Activated CD8-positive, alpha-beta memory T cell treated with anti-CD3 and anti-CD28 coated beads, Interleukin-2, amount 50 U/mL, for 1 hour (primary cell): Measurements from ENCODE around the gene BLOC1S1.

Experiments
- DNase-seq: peaks from one replicate; pipeline ENCODE4 v3.0.0-alpha.2; 2020; ENCODE audit errors: extremely low read depth

Gene BLOC1S1

GRCh38 chr12:55694651-55695050, 21.2 kb upstream of the BLOC1S1 start:
- no peak for DNase-seq

- no peak for DNase-seq
These were observed 20.5 kb upstream of the BLOC1S1 start for GRCh38 chr12:55695349-55695748.

GRCh38 chr12:55696141-55696540, 19.7 kb upstream of the BLOC1S1 start:
- no peak for DNase-seq

- no peak for DNase-seq
These were observed 18.9 kb upstream of the BLOC1S1 start for GRCh38 chr12:55696796-55697462.

GRCh38 chr12:55697686-55698085, 18.2 kb upstream of the BLOC1S1 start:
- no peak for DNase-seq

GRCh38 chr12:55698241-55698955, 17.4 kb upstream of the BLOC1S1 start:
- no peak for DNase-seq

GRCh38 chr12:55698965-55699364, 16.9 kb upstream of the BLOC1S1 start:
- DNase-seq, result no peak

- DNase-seq, result no peak
These were observed 16.3 kb upstream of the BLOC1S1 start for GRCh38 chr12:55699471-55700055.

- no peak for DNase-seq
These were observed 15.4 kb upstream of the BLOC1S1 start for GRCh38 chr12:55700255-55701018.

- no peak for DNase-seq
These were observed 13.0 kb upstream of the BLOC1S1 start for GRCh38 chr12:55702861-55703260.

- no peak for DNase-seq
These were observed 12.6 kb upstream of the BLOC1S1 start for GRCh38 chr12:55703288-55703687.

GRCh38 chr12:55703901-55704761, 11.7 kb upstream of the BLOC1S1 start:
- DNase-seq, result no peak

GRCh38 chr12:55704824-55705718, 10.8 kb upstream of the BLOC1S1 start:
- no peak for DNase-seq

- no peak for DNase-seq
These were observed 10.0 kb upstream of the BLOC1S1 start for GRCh38 chr12:55705782-55706402.

GRCh38 chr12:55706568-55707218, 9.2 kb upstream of the BLOC1S1 start:
- DNase-seq, result no peak

GRCh38 chr12:55707219-55707671, 8.6 kb upstream of the BLOC1S1 start:
- no peak for DNase-seq

GRCh38 chr12:55707841-55708694, 7.8 kb upstream of the BLOC1S1 start, which contains the start of gene ITGA7:
Gene ITGA7 (minus strand): TSS chr12:55707904. CDS start chr12:55707682, 222 bp downstream.
- DNase-seq, result no peak

- DNase-seq, result no peak
These were observed 7.1 kb upstream of the BLOC1S1 start for GRCh38 chr12:55708695-55709233.
